HUES48 (cell line): ENCODE results near the gene POLR3C.
"Not testable (repeated sequence)": the region's sequence is repeated elsewhere in the genome, so short reads cannot be mapped to it uniquely, and the experiment has no call there.

Experiments
- H3K27ac ChIP-seq: one replicate; pipeline ENCODE4 v1.7.0; 2013; ENCODE audit warnings: low read depth, low read length, inconsistent platforms
- H3K27me3 ChIP-seq: 2 replicates; pipeline ENCODE4 v1.6.1; 2013; ENCODE audit warnings: mild to moderate bottlenecking, low read length; ENCODE audit not compliant: control insufficient read depth, insufficient read depth
- H3K36me3 ChIP-seq: 2 replicates; pipeline ENCODE4 v1.6.1; 2013; ENCODE audit warnings: low read length; ENCODE audit not compliant: control insufficient read depth, insufficient read depth
- H3K4me1 ChIP-seq: 2 replicates; pipeline ENCODE4 v1.6.1; 2013; ENCODE audit warnings: mild to moderate bottlenecking, low read length; ENCODE audit not compliant: control insufficient read depth, insufficient read depth
- H3K4me3 ChIP-seq: 2 replicates; pipeline ENCODE4 v1.5.1; 2013; ENCODE audit warnings: mild to moderate bottlenecking, low read depth, low read length
- H3K9ac ChIP-seq: 2 replicates; pipeline ENCODE4 v1.6.1; 2013; ENCODE audit warnings: mild to moderate bottlenecking, low read depth, low read length, moderate library complexity
- H3K9me3 ChIP-seq: 2 replicates; pipeline ENCODE4 v1.6.1; 2013; ENCODE audit warnings: low read length; ENCODE audit not compliant: control insufficient read depth, insufficient read depth

The POLR3C gene

GRCh38 chr1:145795257-145795881 lies 28.6 kb upstream of the POLR3C start:
- H3K36me3 ChIP-seq, result no peaks in the 10 kb centered on the region
- H3K4me1 ChIP-seq, result no peaks in the 10 kb centered on the region
- H3K9me3 ChIP-seq, result peaks cover 7% of the 10 kb centered on the region

GRCh38 chr1:145796753-145797152 lies 27.2 kb upstream of the POLR3C start:
- Histone ChIP-seq H3K4me3 (no peak overlapping the region), H3K4me1 (no peaks in the 10 kb centered on the region), H3K36me3 (no peaks in the 10 kb centered on the region), H3K27me3 (no peaks in the 10 kb centered on the region), H3K9me3 (peaks cover 7% of the 10 kb centered on the region), H3K27ac (no peak overlapping the region), H3K9ac (no peak overlapping the region)

More at GRCh38 chr1:145795257-145795881, 28.6 kb upstream of the POLR3C start:
- no peak overlapping the region for H3K27ac ChIP-seq
- no peak overlapping the region for H3K4me3 ChIP-seq
- no peak overlapping the region for H3K9ac ChIP-seq
- no peaks in the 10 kb centered on the region for H3K27me3 ChIP-seq

- Histone ChIP-seq H3K27me3 (no peaks in the 10 kb centered on the region), H3K4me3 (no peak overlapping the region), H3K27ac (no peak overlapping the region), H3K9me3 (peaks cover 7% of the 10 kb centered on the region), H3K36me3 (no peaks in the 10 kb centered on the region), H3K4me1 (peaks cover 7% of the 10 kb centered on the region; the same call in 1 of the 2 replicates), H3K9ac (no peak overlapping the region)
Observed at GRCh38 chr1:145799806-145800205, 24.2 kb upstream of the POLR3C start.

GRCh38 chr1:145804235-145805045 lies 19.6 kb upstream of the POLR3C start:
- Histone ChIP-seq H3K9me3 (no peaks in the 10 kb centered on the region), H3K27me3 (no peaks in the 10 kb centered on the region), H3K36me3 (no peaks in the 10 kb centered on the region), H3K27ac (no peak overlapping the region), H3K4me1 (peaks cover 13% of the 10 kb centered on the region), H3K4me3 (no peak overlapping the region), H3K9ac (no peak overlapping the region)

- no peaks in the 10 kb centered on the region for H3K36me3 ChIP-seq
- no peak overlapping the region for H3K4me3 ChIP-seq
- peaks cover 13% of the 10 kb centered on the region for H3K4me1 ChIP-seq
- no peak overlapping the region for H3K9ac ChIP-seq
- H3K9me3 ChIP-seq, result no peaks in the 10 kb centered on the region
- no peaks in the 10 kb centered on the region for H3K27me3 ChIP-seq
- no peak overlapping the region for H3K27ac ChIP-seq
Observed at GRCh38 chr1:145805057-145805456, 18.9 kb upstream of the POLR3C start.

- Histone ChIP-seq H3K9ac (no peak overlapping the region), H3K27me3 (no peaks in the 10 kb centered on the region), H3K4me1 (peaks cover 13% of the 10 kb centered on the region), H3K9me3 (no peaks in the 10 kb centered on the region), H3K4me3 (no peak overlapping the region), H3K27ac (no peak overlapping the region), H3K36me3 (no peaks in the 10 kb centered on the region)
Observed at GRCh38 chr1:145806408-145806807, 17.6 kb upstream of the POLR3C start.

GRCh38 chr1:145806844-145807243 lies 17.2 kb upstream of the POLR3C start:
- Histone ChIP-seq H3K9ac (no peak overlapping the region), H3K4me3 (no peak overlapping the region), H3K27me3 (no peaks in the 10 kb centered on the region), H3K36me3 (no peaks in the 10 kb centered on the region), H3K9me3 (no peaks in the 10 kb centered on the region), H3K4me1 (peaks cover 13% of the 10 kb centered on the region), H3K27ac (no peak overlapping the region)

GRCh38 chr1:145812977-145813810 lies 10.8 kb upstream of the POLR3C start:
- not testable (repeated sequence) for H3K4me3 ChIP-seq, H3K36me3 ChIP-seq, H3K27me3 ChIP-seq, H3K27ac ChIP-seq, H3K9ac ChIP-seq, H3K9me3 ChIP-seq, H3K4me1 ChIP-seq

GRCh38 chr1:145818095-145818494 lies 5.9 kb upstream of the POLR3C start:
- H3K4me1 ChIP-seq, H3K27me3 ChIP-seq, H3K4me3 ChIP-seq, H3K36me3 ChIP-seq, H3K9ac ChIP-seq, H3K9me3 ChIP-seq, H3K27ac ChIP-seq: not testable (repeated sequence)

- not testable (repeated sequence) for H3K4me3 ChIP-seq, H3K27ac ChIP-seq, H3K9me3 ChIP-seq, H3K9ac ChIP-seq, H3K4me1 ChIP-seq, H3K27me3 ChIP-seq
- peaks cover 22% of the 10 kb centered on the region for H3K36me3 ChIP-seq
Observed at GRCh38 chr1:145822779-145823331, 1.1 kb upstream of the POLR3C start.
